OCI-M1 (cell line): ENCODE data around the gene ZMIZ2.
"Not testable (repeated sequence)": the region's sequence is repeated elsewhere in the genome, so short reads cannot be mapped to it uniquely, and the experiment has no call there.

ENCODE experiments used
- DNase-seq: peaks from one replicate; lab custom pipeline; 2025; lab: John Stamatoyannopoulos, UW

The ZMIZ2 gene

GRCh38 chr7:44801890-44802289 is 53.2 kb downstream of the ZMIZ2 start:
- no peak for DNase-seq

GRCh38 chr7:44802418-44803025 is 53.9 kb downstream of the ZMIZ2 start:
- no peak for DNase-seq

GRCh38 chr7:44803828-44804519 is 55.3 kb downstream of the ZMIZ2 start:
- not testable (repeated sequence) for DNase-seq

GRCh38 chr7:44805950-44806349 is 57.3 kb downstream of the ZMIZ2 start:
- no peak for DNase-seq

- no peak for DNase-seq
Measured at GRCh38 chr7:44808914-44809393, 60.3 kb downstream of the ZMIZ2 start.

- DNase-seq: no peak
Measured at GRCh38 chr7:44811093-44811492, 62.4 kb downstream of the ZMIZ2 start.

GRCh38 chr7:44811571-44811970 is 62.9 kb downstream of the ZMIZ2 start:
- DNase-seq: no peak

GRCh38 chr7:44814919-44815318 is 66.3 kb downstream of the ZMIZ2 start:
- no peak for DNase-seq

- DNase-seq: no peak
Measured at GRCh38 chr7:44819292-44819691, 70.6 kb downstream of the ZMIZ2 start.
